KOPT-K1 (cell line): Measurements from ENCODE around the gene SEZ6L2.

Source experiments
- H3K27ac ChIP-seq: fragments of 200-600 bp; sonication (generic); 2 replicates; pipeline ENCODE4 v1.5.1; 2016; ENCODE audit warnings: antibody characterized with exemption, mild to moderate bottlenecking, low read depth, low read length; ENCODE audit not compliant: poor library complexity, severe bottlenecking
- H3K36me3 ChIP-seq: fragments of 200-600 bp; sonication (generic); 2 replicates; pipeline ENCODE4 v1.5.1; 2017; ENCODE audit warnings: antibody characterized with exemption, mild to moderate bottlenecking, low read length, moderate library complexity; ENCODE audit not compliant: insufficient read depth
- H3K9me3 ChIP-seq: fragments of 200-600 bp; sonication (generic); 2 replicates; pipeline ENCODE4 v1.5.1; 2017; ENCODE audit warnings: antibody characterized with exemption, low read length, mild to moderate bottlenecking; ENCODE audit not compliant: insufficient read depth, poor library complexity, severe bottlenecking

Gene SEZ6L2

GRCh38 chr16:29858149-29858849 is 41.1 kb downstream of the SEZ6L2 start:
- H3K27ac ChIP-seq: no peak overlapping the region
- H3K9me3 ChIP-seq: no peaks in the 10 kb centered on the region
- peaks cover 34% of the 10 kb centered on the region for H3K36me3 ChIP-seq

- Histone ChIP-seq H3K9me3 (no peaks in the 10 kb centered on the region), H3K36me3 (peaks cover 34% of the 10 kb centered on the region), H3K27ac (no peak overlapping the region)
Observed at GRCh38 chr16:29857133-29857760, 42.1 kb downstream of the SEZ6L2 start.

- no peak overlapping the region for H3K27ac ChIP-seq
- no peaks in the 10 kb centered on the region for H3K9me3 ChIP-seq
Observed at GRCh38 chr16:29854520-29855100, 44.7 kb downstream of the SEZ6L2 start.

GRCh38 chr16:29852654-29853053 is 46.7 kb downstream of the SEZ6L2 start:
- H3K27ac ChIP-seq: no peak overlapping the region
- H3K36me3 ChIP-seq: no peaks in the 10 kb centered on the region
- no peaks in the 10 kb centered on the region for H3K9me3 ChIP-seq

More at GRCh38 chr16:29854520-29855100, 44.7 kb downstream of the SEZ6L2 start:
- H3K36me3 ChIP-seq: peaks cover 16% of the 10 kb centered on the region

- Histone ChIP-seq H3K9me3 (no peaks in the 10 kb centered on the region), H3K36me3 (no peaks in the 10 kb centered on the region), H3K27ac (no peak overlapping the region)
Observed at GRCh38 chr16:29850998-29851397, 48.4 kb downstream of the SEZ6L2 start.

GRCh38 chr16:29849505-29849904 is 49.8 kb downstream of the SEZ6L2 start:
- H3K9me3 ChIP-seq: no peaks in the 10 kb centered on the region
- H3K27ac ChIP-seq: no peak overlapping the region
- H3K36me3 ChIP-seq: no peaks in the 10 kb centered on the region

- no peaks in the 10 kb centered on the region for H3K9me3 ChIP-seq
- no peak overlapping the region for H3K27ac ChIP-seq
- no peaks in the 10 kb centered on the region for H3K36me3 ChIP-seq
Observed at GRCh38 chr16:29848420-29849297, 50.7 kb downstream of the SEZ6L2 start.

- no peaks in the 10 kb centered on the region for H3K36me3 ChIP-seq
- H3K27ac ChIP-seq: no peak overlapping the region
- no peaks in the 10 kb centered on the region for H3K9me3 ChIP-seq
Observed at GRCh38 chr16:29845656-29846055, 53.7 kb downstream of the SEZ6L2 start.

- H3K36me3 ChIP-seq: no peaks in the 10 kb centered on the region
- H3K27ac ChIP-seq: no peak overlapping the region
- H3K9me3 ChIP-seq: no peaks in the 10 kb centered on the region
Observed at GRCh38 chr16:29844575-29845331, 54.6 kb downstream of the SEZ6L2 start.

- H3K27ac ChIP-seq: no peak overlapping the region
- H3K9me3 ChIP-seq: no peaks in the 10 kb centered on the region
- H3K36me3 ChIP-seq: no peaks in the 10 kb centered on the region
Observed at GRCh38 chr16:29843931-29844330, 55.4 kb downstream of the SEZ6L2 start.

GRCh38 chr16:29842732-29843346 is 56.5 kb downstream of the SEZ6L2 start:
- no peak overlapping the region for H3K27ac ChIP-seq
- no peaks in the 10 kb centered on the region for H3K36me3 ChIP-seq
- no peaks in the 10 kb centered on the region for H3K9me3 ChIP-seq

GRCh38 chr16:29841631-29842030 is 57.7 kb downstream of the SEZ6L2 start:
- Histone ChIP-seq H3K36me3 (no peaks in the 10 kb centered on the region), H3K27ac (no peak overlapping the region), H3K9me3 (no peaks in the 10 kb centered on the region)

GRCh38 chr16:29840240-29840639 is 59.1 kb downstream of the SEZ6L2 start:
- Histone ChIP-seq H3K27ac (no peak overlapping the region), H3K9me3 (no peaks in the 10 kb centered on the region), H3K36me3 (no peaks in the 10 kb centered on the region)

- H3K36me3 ChIP-seq: no peaks in the 10 kb centered on the region
- no peak overlapping the region for H3K27ac ChIP-seq
- H3K9me3 ChIP-seq: no peaks in the 10 kb centered on the region
Observed at GRCh38 chr16:29839822-29840221, 59.5 kb downstream of the SEZ6L2 start.
